ENCODE measurements around the gene EEF2K.

Gene EEF2K

DNA sequence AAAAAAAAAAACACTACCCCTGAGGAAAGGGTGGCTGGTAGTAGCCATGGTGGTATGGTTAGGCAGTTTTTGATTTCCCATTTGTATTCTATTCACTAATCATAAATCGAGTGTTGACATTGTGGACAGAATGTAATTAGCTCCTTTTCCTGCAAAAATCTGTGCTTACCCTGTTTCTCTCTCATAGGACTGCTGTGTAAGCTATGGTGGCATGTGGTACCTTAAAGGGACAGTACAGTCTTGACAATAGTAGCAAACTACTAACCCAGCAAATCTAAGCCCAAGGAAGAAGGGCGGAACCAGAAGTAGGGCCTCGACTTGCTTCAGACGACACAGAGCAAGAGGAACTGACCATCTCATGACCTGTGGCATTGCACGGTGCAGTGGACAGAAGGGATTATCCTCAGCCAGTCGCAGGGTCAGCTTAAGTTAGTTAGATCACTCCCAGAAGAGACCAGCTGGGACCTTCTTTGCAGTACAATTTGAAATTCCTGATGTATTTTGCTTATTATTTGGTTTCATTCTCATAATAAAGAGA, 127.4 kb downstream of the EEF2K start:
- no peak for DNase-seq (ENCODE audit: low read depth in 2 of 2)

DNA sequence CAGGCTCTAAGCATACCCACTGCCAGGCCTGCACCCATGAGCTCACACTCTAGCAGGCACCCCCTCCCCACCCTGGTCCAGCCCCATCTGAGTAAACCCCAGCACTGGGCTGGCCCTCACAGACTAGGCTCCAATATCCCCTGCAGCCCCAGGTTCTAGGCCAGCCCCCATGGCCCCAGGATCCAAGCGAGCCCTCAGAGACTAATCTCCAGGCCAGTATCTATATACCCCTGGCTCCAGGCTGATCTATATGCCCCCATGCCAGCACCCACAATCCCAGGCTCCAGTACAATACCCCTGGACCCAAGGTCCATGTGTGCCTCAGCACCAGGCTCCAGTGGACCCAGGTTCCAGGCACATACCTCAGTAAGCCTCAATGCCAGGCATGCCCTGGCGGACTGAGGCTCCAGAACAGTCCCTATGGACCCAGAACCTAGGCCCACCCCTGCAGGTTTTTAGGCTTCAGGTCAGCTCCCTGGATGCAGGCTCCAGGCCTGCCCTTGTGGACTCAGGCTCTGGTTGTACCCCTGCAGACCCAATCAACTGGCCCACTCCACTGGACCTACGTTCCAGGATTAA, 129.7 kb downstream of the EEF2K start:
- no peak for DNase-seq (ENCODE audit: low read depth in 2 of 2)

DNA sequence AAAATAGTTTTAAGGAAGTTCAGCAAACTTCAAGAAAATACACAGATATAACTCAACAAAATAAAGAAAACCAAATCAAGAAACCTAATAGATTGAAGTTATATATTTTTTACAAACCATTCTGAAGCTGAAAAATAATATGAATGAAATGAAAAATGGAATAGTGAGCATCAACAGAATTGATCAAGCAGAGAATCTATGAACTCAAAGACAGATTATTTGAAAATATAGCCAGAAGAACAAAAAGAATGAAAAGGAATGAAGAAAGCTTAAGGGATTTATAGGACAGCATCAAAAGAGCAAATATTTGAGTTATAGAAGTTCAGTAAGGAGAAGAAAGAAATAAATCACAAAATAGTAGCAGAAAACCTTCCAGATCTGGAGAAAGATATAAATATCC, 130.5 kb downstream of the EEF2K start:
- no peak for DNase-seq (ENCODE audit: low read depth in 2 of 2)

DNA sequence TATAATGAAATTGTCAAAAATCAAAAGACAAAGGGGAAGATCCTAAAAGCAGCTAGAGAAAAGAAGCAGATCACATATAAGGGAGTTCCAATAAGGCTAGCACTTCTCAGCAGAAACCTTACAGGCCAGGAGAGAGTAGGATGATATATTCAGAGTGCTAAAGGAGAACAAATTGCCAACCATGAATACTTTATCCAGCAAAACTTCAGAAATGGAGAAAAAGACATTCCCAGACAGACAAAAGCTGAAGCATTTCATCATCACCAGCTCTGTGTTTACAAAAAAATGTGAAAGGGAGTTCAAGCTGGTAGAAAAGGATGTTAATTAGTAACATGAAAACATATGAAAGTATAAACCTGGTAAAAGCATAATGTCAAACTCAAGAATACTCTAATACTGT, 131.0 kb downstream of the EEF2K start:
- DNase-seq (ENCODE audit: low read depth in 2 of 2) = no peak

DNA sequence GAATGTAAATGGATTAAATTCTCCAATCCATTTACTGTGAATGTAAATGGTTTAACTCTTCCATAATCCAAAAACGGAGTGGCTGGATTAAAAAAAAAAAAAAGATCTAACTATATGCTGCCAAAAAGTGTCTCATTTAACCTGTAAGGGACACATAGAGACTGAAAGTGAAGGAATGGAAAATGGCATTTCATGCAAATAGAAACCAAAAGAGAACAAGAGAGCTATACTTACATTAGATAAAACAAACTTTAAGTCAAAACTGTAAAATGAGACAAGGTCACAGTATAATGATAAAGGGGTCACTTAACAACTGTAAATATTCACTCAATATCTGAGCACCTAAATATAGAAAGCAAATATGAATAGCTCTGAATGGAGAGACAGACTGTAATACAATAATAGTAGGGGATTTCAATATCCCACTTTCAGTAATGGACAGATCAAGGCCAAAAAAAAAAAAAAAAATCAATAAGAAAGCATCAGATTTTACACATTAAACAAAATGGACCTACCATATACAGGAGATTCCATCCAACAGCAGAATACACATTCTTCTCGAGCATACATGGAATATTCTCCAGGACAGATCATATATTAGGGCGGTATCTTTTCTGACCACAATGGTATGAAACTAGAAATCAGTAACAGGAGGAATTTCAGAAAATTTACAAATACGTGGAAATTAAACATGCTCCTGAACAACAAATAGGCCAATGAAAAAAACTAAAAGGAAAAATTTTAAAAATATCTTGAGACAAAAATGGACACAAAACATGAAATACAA, 132.0 kb downstream of the EEF2K start:
- no peak for DNase-seq (ENCODE audit: low read depth in 2 of 2)

Measured in stimulated activated CD4-positive, alpha-beta T cell treated with anti-CD3 and anti-CD28 coated beads, Interleukin-1b, Interleukin-23, amount 100 ng/mL, for 4 hours (primary cell).